PC-3 (cell line): Measurements from ENCODE around the gene TAF1. TPM values are rescaled to one million over a fixed set of nuclear protein-coding genes. Genes with fewer than 3 reads are reported as not detected.
"Not testable (repeated sequence)": the region's sequence is repeated elsewhere in the genome, so short reads cannot be mapped to it uniquely, and the experiment has no call there.

Source experiments
- ATAC-seq: fragments of 200-7000 bp; cut with Tn5 transposase; 2 replicates; pipeline ENCODE4 v1.9.1; 2020; ENCODE audit warnings: mild to moderate bottlenecking, moderate library complexity
- BruUV-seq: library from RNA; stranded (reverse); fragments of 400-500 nt; replicated peaks from 2 replicates; lab custom pipeline; 2021; lab: Mats Ljungman, UMichigan
- CTCF ChIA-PET: fragments of 300-600 bp; sonication (Branson Sonifier 250); formaldehyde crosslinking; loops from one replicate; lab custom pipeline; 2022; ENCODE audit warnings: antibody characterized with exemption; lab: Charles Lee
- POLR2A ChIA-PET: fragments of 300-600 bp; sonication (Branson Sonifier 250); formaldehyde crosslinking; loops from one replicate; lab custom pipeline; 2022; ENCODE audit warnings: antibody characterized with exemption; ENCODE audit not compliant: unreplicated experiment; lab: Charles Lee
- DNase-seq: peaks from one replicate; pipeline ENCODE4 v3.0.0-alpha.2; 2015
- H2AFZ ChIP-seq: fragments of 300-600 bp; sonication (generic); 2 replicates; pipeline ENCODE4 v1.6.0; 2016; ENCODE audit warnings: antibody characterized with exemption, low read length
- H3F3A ChIP-seq: fragments of 300-600 bp; sonication (generic); one replicate; pipeline ENCODE4 v1.6.0; 2017; ENCODE audit warnings: antibody characterized with exemption, low read length, control low read depth, mild to moderate bottlenecking; ENCODE audit not compliant: unreplicated experiment
- H3K27ac ChIP-seq: fragments of 300-600 bp; sonication (generic); 2 replicates; pipeline ENCODE4 v1.5.1; 2016; ENCODE audit warnings: mild to moderate bottlenecking, low read length
- H3K27me3 ChIP-seq: fragments of 300-600 bp; sonication (generic); 2 replicates; pipeline ENCODE4 v1.6.1; 2016; ENCODE audit warnings: low read length, mixed read lengths
- H3K36me3 ChIP-seq: fragments of 300-600 bp; sonication (generic); 2 replicates; pipeline ENCODE4 v1.6.1; 2016; ENCODE audit warnings: low read depth, mixed run types, low read length, mixed read lengths
- H3K4me1 ChIP-seq: fragments of 300-600 bp; sonication (generic); 2 replicates; pipeline ENCODE4 v1.5.1; 2016; ENCODE audit warnings: low read length; ENCODE audit not compliant: insufficient read depth
- H3K4me2 ChIP-seq: fragments of 300-600 bp; sonication (generic); 2 replicates; pipeline ENCODE4 v1.6.0; 2016; ENCODE audit warnings: low read length
- H3K4me3 ChIP-seq: fragments of 300-600 bp; sonication (generic); 2 replicates; pipeline ENCODE4 v1.5.1; 2016; ENCODE audit warnings: mild to moderate bottlenecking, low read length, mixed read lengths
- H3K79me2 ChIP-seq: fragments of 300-600 bp; sonication (generic); 2 replicates; pipeline ENCODE4 v1.6.1; 2017; ENCODE audit warnings: low read length, mixed read lengths
- H3K9ac ChIP-seq: fragments of 300-600 bp; sonication (generic); 2 replicates; pipeline ENCODE4 v1.6.0; 2016; ENCODE audit warnings: mild to moderate bottlenecking, low read length
- H3K9me2 ChIP-seq: fragments of 300-600 bp; sonication (generic); replicated peaks from 2 replicates; pipeline ENCODE4 v1.6.1; 2016; ENCODE audit warnings: mixed run types, low read length, mixed read lengths
- H3K9me3 ChIP-seq: fragments of 300-600 bp; sonication (generic); 2 replicates; pipeline ENCODE4 v1.6.1; 2016; ENCODE audit warnings: low read length, mixed read lengths
- H4K20me1 ChIP-seq: fragments of 300-600 bp; sonication (generic); 2 replicates; pipeline ENCODE4 v1.6.1; 2016; ENCODE audit warnings: low read length, mixed read lengths
- CTCF ChIP-seq: fragments of 300-600 bp; sonication (generic); conservative IDR thresholded peaks from 2 replicates; pipeline ENCODE4 v1.5.1; 2017; ENCODE audit warnings: antibody characterized with exemption, low read depth, mild to moderate bottlenecking, low read length
- EZH2 ChIP-seq: fragments of 300-600 bp; sonication (generic); IDR thresholded peaks from one replicate; pipeline ENCODE4 v1.6.1; 2017; ENCODE audit warnings: antibody characterized with exemption, mild to moderate bottlenecking, low read length; ENCODE audit not compliant: unreplicated experiment
- EZH2phosphoT487 ChIP-seq: fragments of 300-600 bp; sonication (generic); IDR thresholded peaks from 2 replicates; pipeline ENCODE4 v1.6.1; 2018; ENCODE audit warnings: mild to moderate bottlenecking, antibody characterized with exemption, low read length, borderline replicate concordance
- intact Hi-C: fragments of 100-400 bp; cut with micrococcal nuclease; formaldehyde crosslinking; loops from 2 replicates; pipeline ENCODE4 v1.9.0; 2023
- total RNA-seq: library from RNA; depleted of rRNA; stranded (reverse); fragments of >200 nt; gene quantifications from 2 replicates; pipeline ENCODE4 v1.2.3, GENCODE V29; 2014

TAF1 gene
- total RNA-seq, 1 experiment from 2014 or later = 36.8 TPM

GRCh38 chrX:71378732-71379131, 12.6 kb downstream of the TAF1 start:
- no peak overlapping the region for H3K27ac ChIP-seq
- H3K4me1 ChIP-seq = no peaks in the 10 kb centered on the region
- H4K20me1 ChIP-seq = no peaks in the 10 kb centered on the region
- DNase-seq (no peak), ATAC-seq (no peak)
- CTCF ChIA-PET = no interaction called here
- no peaks in the 10 kb centered on the region for H3K9me3 ChIP-seq
- intact Hi-C loops = no loop called here
- no peaks in the 10 kb centered on the region for H3K9me2 ChIP-seq
- H2AFZ ChIP-seq = no peak overlapping the region
- no TSS peak for BruUV-seq
- no peak for TF ChIP-seq EZH2
- no peak for TF ChIP-seq EZH2phosphoT487
- TF ChIP-seq CTCF = no peak
- no peaks in the 10 kb centered on the region for H3F3A ChIP-seq
- H3K4me2 ChIP-seq = no peak overlapping the region
- no peaks in the 10 kb centered on the region for H3K79me2 ChIP-seq
- no peak overlapping the region for H3K4me3 ChIP-seq
- POLR2A ChIA-PET = no interaction called here
- H3K9ac ChIP-seq = no peak overlapping the region
- H3K36me3 ChIP-seq = peaks cover 60% of the 10 kb centered on the region
- no peaks in the 10 kb centered on the region for H3K27me3 ChIP-seq

GRCh38 chrX:71391725-71392124, 25.6 kb downstream of the TAF1 start:
- ATAC-seq, H2AFZ ChIP-seq, H3K9me2 ChIP-seq, H3F3A ChIP-seq, H3K4me3 ChIP-seq, H3K79me2 ChIP-seq, H3K27ac ChIP-seq, DNase-seq, H3K4me2 ChIP-seq, BruUV-seq, POLR2A ChIA-PET, H3K9me3 ChIP-seq, intact Hi-C loops, H3K9ac ChIP-seq, H3K4me1 ChIP-seq, H3K27me3 ChIP-seq, H4K20me1 ChIP-seq, CTCF ChIA-PET: not testable (repeated sequence)
- H3K36me3 ChIP-seq = peaks cover 47% of the 10 kb centered on the region

- Histone ChIP-seq H3K27ac (no peak overlapping the region), H3K9me2 (no peaks in the 10 kb centered on the region), H3K9ac (no peak overlapping the region), H3K36me3 (peaks cover 46% of the 10 kb centered on the region), H3K4me2 (no peak overlapping the region), H3K79me2 (no peaks in the 10 kb centered on the region), H3K27me3 (no peaks in the 10 kb centered on the region), H2AFZ (no peak overlapping the region), H3F3A (no peaks in the 10 kb centered on the region), H3K4me3 (no peak overlapping the region), H3K9me3 (no peaks in the 10 kb centered on the region), H3K4me1 (no peaks in the 10 kb centered on the region), H4K20me1 (no peaks in the 10 kb centered on the region)
- no peak for DNase-seq
- no peak for TF ChIP-seq CTCF
- no peak for TF ChIP-seq EZH2phosphoT487
- no peak for TF ChIP-seq EZH2
- BruUV-seq = no TSS peak
- intact Hi-C loops = no loop called here
- CTCF ChIA-PET = no interaction called here
- POLR2A ChIA-PET = no interaction called here
- no peak for ATAC-seq
Observed at GRCh38 chrX:71393919-71394318, 27.8 kb downstream of the TAF1 start.
